GM06990 (cell line): ENCODE data around the gene TXNDC2.

Experiments used
- DNase-seq: peaks from one replicate; pipeline ENCODE4 v3.0.0-alpha.2; 2011; ENCODE audit not compliant: insufficient read length; ENCODE audit errors: extremely low read depth
- H3K27me3 ChIP-seq: replicated peaks from 2 replicates; pipeline ENCODE4 v1.6.0; 2011; ENCODE audit warnings: low read length; ENCODE audit not compliant: control insufficient read depth, insufficient read depth
- H3K36me3 ChIP-seq: 2 replicates; pipeline ENCODE4 v1.5.1; 2011; ENCODE audit warnings: low read length; ENCODE audit not compliant: control insufficient read depth, insufficient read depth
- H3K4me3 ChIP-seq: replicated peaks from 2 replicates; pipeline ENCODE4 v1.5.1; 2011; ENCODE audit warnings: low read depth, mild to moderate bottlenecking, control low read depth, low read length
- TF ChIP-seq, protein P1 (sequence below): IDR thresholded peaks from 2 replicates; pipeline ENCODE4 v1.5.1; 2011; ENCODE audit warnings: low read length, control low read depth, mild to moderate bottlenecking, inconsistent platforms; ENCODE audit not compliant: insufficient read depth, poor library complexity, severe bottlenecking

TXNDC2 gene

DNA sequence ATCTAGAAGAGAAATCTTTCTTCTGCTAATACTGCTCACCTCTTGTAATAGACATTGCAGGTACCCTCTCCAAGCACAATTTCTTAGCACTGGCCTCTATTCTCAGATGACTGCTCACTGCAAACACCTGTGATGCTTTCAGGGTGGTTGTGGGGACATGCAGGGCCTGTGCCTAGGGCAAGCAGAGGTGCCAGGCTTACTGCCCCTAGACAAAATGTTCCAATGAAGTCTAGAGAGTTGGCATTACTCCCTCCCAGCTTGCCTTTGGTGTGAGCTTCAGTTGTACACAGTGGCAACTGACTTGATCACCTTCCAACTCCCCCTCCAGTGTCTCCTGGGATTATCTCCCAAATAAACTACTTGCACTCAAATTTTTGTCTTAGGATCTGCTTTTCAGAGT, 12.9 kb upstream of the TXNDC2 start:
- H3K36me3 ChIP-seq, result no peaks in the 10 kb centered on the region
- no peak overlapping the region for H3K4me3 ChIP-seq
- TF ChIP-seq, protein P1, sequence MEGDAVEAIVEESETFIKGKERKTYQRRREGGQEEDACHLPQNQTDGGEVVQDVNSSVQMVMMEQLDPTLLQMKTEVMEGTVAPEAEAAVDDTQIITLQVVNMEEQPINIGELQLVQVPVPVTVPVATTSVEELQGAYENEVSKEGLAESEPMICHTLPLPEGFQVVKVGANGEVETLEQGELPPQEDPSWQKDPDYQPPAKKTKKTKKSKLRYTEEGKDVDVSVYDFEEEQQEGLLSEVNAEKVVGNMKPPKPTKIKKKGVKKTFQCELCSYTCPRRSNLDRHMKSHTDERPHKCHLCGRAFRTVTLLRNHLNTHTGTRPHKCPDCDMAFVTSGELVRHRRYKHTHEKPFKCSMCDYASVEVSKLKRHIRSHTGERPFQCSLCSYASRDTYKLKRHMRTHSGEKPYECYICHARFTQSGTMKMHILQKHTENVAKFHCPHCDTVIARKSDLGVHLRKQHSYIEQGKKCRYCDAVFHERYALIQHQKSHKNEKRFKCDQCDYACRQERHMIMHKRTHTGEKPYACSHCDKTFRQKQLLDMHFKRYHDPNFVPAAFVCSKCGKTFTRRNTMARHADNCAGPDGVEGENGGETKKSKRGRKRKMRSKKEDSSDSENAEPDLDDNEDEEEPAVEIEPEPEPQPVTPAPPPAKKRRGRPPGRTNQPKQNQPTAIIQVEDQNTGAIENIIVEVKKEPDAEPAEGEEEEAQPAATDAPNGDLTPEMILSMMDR, result no peak
- DNase-seq, result no peak
- no peaks in the 10 kb centered on the region for H3K27me3 ChIP-seq

DNA sequence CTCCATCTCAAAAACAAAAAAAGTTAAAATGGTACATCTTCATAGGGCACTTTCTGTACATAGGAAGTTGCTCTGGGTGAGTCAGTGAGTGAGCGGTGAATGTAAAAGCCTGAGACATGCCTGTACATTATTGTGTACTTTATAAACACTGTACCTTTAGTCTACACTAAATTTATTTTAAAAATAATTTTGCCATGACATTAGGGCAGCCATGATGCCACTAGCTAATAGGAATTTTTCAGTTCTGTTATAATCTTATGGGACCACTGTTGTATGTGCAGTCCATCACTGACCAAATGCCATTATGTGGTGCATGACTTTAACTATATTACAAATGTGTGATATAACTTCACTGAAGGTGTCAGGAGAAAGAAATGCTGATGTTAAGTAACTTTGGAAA, 11.0 kb upstream of the TXNDC2 start:
- Histone ChIP-seq H3K36me3 (no peaks in the 10 kb centered on the region), H3K4me3 (no peak overlapping the region), H3K27me3 (no peaks in the 10 kb centered on the region)
- DNase-seq, result no peak
- TF ChIP-seq, protein P1, result no peak

DNA sequence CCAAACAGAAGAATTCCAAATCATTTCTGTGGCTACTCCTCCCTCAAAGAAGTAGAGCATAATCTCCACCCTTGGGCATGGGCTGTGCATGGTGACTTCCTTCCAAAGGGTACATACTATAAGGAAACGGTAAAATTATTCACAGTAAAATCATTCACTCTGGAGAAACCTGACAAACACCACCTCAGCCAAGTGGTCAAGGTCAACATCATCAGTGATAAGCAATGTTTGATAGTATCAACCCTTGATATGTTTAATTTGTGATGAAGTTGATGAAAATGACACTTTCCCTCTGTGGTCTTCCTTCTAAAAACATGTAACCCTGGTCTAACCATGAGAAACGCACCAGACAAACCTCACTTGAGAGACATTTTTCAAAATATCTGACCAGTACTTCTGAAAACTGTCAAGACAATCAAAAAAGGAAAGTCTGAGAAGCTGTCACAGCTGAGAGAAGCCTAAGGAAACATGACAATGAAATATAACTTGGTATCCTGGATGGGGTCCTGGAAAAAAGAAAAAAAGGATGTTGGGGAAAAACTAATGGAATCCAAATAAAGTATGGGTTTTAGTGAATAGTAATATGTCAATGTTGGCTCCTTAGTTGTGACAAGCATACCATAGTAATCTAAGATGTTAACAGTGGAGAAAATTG, 9.4 kb upstream of the TXNDC2 start:
- no peak overlapping the region for H3K4me3 ChIP-seq
- TF ChIP-seq, protein P1, result no peak
- no peaks in the 10 kb centered on the region for H3K36me3 ChIP-seq
- DNase-seq, result no peak
- no peaks in the 10 kb centered on the region for H3K27me3 ChIP-seq

DNA sequence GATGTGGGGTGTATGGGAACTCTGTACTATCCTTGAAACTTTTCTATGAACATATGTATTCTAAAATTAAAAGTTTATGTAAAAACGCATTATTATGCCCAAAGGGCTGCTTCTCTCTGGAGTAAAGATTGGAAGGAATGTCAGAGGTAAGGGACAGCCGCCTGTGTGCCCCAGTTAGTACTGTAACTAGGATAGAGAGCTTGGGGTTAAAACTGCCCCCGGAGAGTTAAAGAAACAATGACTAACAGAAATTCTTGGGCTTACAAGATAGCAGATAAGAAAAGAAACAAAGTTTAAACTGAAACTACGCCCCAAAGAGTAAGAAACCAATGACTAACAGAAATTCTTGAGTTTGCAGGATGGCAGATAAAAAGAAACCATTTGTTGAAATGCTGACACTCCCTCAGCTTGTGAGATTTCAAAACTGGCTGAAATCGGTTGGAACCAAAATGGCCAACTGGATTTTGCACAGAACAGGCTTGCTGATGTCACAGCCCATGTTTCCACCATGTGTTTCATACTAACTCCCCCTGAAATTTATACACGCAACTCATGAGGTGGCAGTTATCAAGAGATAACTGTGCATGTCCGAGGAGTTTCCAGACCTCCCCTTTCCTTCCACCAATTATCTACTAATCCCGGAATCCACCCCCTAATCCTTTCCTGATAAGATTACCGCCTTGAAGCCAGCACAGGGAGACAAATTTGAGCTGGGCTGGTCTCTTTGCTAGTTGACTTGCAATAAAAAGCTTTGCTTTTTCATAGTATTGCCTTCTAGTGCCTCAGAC, 8.7 kb upstream of the TXNDC2 start:
- no peaks in the 10 kb centered on the region for H3K36me3 ChIP-seq
- no peaks in the 10 kb centered on the region for H3K27me3 ChIP-seq
- no peak overlapping the region for H3K4me3 ChIP-seq
- no peak for DNase-seq
- TF ChIP-seq, protein P1, result no peak

DNA sequence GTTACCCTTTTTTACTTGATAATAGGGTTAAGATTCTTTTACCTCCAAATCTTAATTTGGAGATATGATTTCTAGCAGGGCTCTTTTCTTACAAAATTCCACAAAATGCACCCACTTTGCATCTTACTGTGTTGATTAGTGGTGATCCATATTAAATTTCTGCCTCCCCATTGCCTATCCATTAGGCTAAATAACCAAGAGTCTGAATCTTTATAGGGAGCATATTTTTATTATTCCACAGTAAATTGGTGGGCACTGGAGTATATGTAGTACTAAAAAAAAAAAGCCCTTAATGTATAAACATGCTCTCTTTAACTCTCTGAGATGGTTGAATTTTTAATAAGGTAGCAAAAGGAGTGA, 8.1 kb upstream of the TXNDC2 start:
- Histone ChIP-seq H3K4me3 (no peak overlapping the region), H3K27me3 (no peaks in the 10 kb centered on the region), H3K36me3 (no peaks in the 10 kb centered on the region)
- TF ChIP-seq, protein P1, result no peak
- DNase-seq, result no peak

DNA sequence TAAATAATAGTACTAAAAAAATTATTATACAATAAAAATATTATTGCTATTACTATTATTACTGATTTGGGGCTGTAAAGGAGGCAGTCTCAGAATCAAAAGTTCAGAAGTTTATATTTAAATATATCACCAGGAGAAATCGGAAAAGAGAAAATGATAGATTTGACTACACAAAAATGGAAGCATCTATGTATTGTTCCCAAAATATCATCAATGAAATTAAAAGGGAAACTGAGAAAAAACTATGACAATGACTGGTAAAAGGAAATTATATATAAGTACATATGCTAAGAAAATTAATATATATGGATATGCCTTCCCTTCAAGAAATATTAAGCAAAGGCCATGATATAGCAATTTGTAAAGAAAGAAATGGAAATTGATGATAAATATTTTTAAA, 7.7 kb upstream of the TXNDC2 start:
- TF ChIP-seq, protein P1, result no peak
- no peak for DNase-seq
- no peaks in the 10 kb centered on the region for H3K36me3 ChIP-seq

More for the DNA sequence above, 7.7 kb upstream of the TXNDC2 start:
- no peak overlapping the region for H3K4me3 ChIP-seq
- no peaks in the 10 kb centered on the region for H3K27me3 ChIP-seq
